ENCODE results near the gene GUCA1A. TPM values are rescaled to one million over a fixed set of nuclear protein-coding genes. Genes with fewer than 3 reads are reported as not detected.
"Not testable (repeated sequence)": the region's sequence is repeated elsewhere in the genome, so short reads cannot be mapped to it uniquely, and the experiment has no call there.

GUCA1A gene
- polyA plus RNA-seq, 1 donor (not counting 4 experiments of a cell fraction or from before 2014, with no cell fraction given), result not detected

DNA sequence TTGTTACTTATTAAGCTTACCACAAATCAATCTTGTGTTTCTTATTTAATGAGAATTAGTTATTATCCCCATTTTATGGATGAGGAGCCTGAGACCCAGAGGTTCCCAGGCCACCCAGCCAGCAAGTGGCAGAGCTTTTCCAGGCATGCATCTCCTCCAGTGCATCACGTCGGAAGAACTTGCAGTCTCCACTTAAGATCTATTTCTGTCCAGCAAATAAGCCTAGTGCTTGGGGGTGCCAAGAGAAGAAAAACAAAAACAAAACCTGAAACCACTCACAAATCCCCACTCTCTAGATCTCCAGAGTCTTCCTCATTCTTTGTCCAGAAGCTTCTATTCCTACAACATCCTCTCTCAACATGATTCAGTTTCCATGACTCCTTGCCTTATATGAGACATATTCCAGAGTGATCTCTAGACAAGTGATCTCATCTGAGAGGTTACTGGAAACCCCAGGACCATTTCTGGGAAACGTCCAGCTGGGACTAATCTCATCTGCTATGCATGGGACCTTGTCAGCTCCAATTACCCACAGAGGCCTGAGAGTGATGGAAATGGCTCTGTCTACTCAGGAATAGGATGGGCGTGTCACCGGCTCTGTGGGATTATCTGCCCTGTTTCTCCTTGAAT lies 17.5 kb downstream of the GUCA1A start:
- Histone ChIP-seq H3K4me2 (ENCODE audit: control insufficient read depth, extremely low read depth, insufficient read depth, low read depth, low read length) (no peak overlapping the region), H2AFZ (ENCODE audit: control insufficient read depth, low read length) (no peak overlapping the region), H3K27me3 (ENCODE audit: control insufficient read depth, extremely low read depth, insufficient read depth, low read length) (no peaks in the 10 kb centered on the region), H3K4me3 (ENCODE audit: control insufficient read depth in 2 of 3, extremely low read depth in 1 of 3, insufficient read depth in 2 of 3, low read depth in 1 of 3, low read length in 3 of 3) (no peak overlapping the region), H3K9ac (ENCODE audit: control insufficient read depth, extremely low read depth, insufficient read depth, low read length) (no peak overlapping the region), H3K4me1 (ENCODE audit: control insufficient read depth, extremely low read depth, insufficient read depth, low read length) (peaks cover 16% of the 10 kb centered on the region), H4K20me1 (ENCODE audit: control insufficient read depth, extremely low read depth, insufficient read depth, low read length) (no peaks in the 10 kb centered on the region), H3K9me1 (ENCODE audit: control insufficient read depth, extremely low read depth, insufficient read depth, low read length) (peaks cover 2% of the 10 kb centered on the region), H3K79me2 (ENCODE audit: control insufficient read depth, insufficient read depth, low read length) (no peaks in the 10 kb centered on the region), H3K36me3 (ENCODE audit: control insufficient read depth in 2 of 2, extremely low read depth in 1 of 2, insufficient read depth in 2 of 2, low read length in 2 of 2) (no peaks in the 10 kb centered on the region), H3K27ac (ENCODE audit: control insufficient read depth, insufficient read depth, low read length) (no peak overlapping the region), H3K9me3 (ENCODE audit: control insufficient read depth, low read depth, low read length) (no peaks in the 10 kb centered on the region)
- no peak for TF ChIP-seq EZH2 (IDR thresholded peaks at IDR 0.05; ENCODE audit: low read length)
- TF ChIP-seq, protein P1, sequence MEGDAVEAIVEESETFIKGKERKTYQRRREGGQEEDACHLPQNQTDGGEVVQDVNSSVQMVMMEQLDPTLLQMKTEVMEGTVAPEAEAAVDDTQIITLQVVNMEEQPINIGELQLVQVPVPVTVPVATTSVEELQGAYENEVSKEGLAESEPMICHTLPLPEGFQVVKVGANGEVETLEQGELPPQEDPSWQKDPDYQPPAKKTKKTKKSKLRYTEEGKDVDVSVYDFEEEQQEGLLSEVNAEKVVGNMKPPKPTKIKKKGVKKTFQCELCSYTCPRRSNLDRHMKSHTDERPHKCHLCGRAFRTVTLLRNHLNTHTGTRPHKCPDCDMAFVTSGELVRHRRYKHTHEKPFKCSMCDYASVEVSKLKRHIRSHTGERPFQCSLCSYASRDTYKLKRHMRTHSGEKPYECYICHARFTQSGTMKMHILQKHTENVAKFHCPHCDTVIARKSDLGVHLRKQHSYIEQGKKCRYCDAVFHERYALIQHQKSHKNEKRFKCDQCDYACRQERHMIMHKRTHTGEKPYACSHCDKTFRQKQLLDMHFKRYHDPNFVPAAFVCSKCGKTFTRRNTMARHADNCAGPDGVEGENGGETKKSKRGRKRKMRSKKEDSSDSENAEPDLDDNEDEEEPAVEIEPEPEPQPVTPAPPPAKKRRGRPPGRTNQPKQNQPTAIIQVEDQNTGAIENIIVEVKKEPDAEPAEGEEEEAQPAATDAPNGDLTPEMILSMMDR (optimal IDR thresholded peaks at IDR 0.05 in 1 of 3, IDR thresholded peaks at IDR 0.05 in 1 of 3, conservative IDR thresholded peaks at IDR 0.05 in 1 of 3; ENCODE audit: extremely low read depth in 1 of 3, insufficient read depth in 2 of 3, low read length in 3 of 3), result no peak
- dilution Hi-C loops (cut with MboI; ENCODE audit: extremely low pct_ligation_motif_present, low sequenced_read_pairs), result no loop called here
- no peak for DNase-seq (ENCODE audit: low read depth, low spot score)
- FAIRE-seq, result no peak

DNA sequence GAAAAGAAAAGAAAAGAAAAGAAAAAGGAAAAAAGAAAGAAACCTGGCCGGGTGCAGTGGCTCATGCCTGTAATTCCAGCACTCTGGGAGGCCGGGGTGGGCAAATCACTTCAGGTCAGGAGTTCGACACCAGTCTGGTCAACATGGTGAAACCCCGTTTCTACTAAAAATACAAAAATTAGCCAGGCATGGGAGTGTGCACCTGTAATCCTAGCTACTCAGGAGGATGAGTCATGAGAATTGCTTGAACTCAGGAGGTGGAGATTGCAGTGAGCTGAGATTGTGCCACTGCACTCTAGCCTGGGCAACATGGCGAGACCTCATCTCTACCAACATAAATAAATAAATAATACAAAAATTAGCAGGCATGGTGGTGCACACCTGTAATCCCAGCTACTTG lies 19.2 kb downstream of the GUCA1A start:
- Histone ChIP-seq H3K4me1 (ENCODE audit: control insufficient read depth, extremely low read depth, insufficient read depth, low read length) (peaks cover 16% of the 10 kb centered on the region), H3K4me2 (ENCODE audit: control insufficient read depth, extremely low read depth, insufficient read depth, low read depth, low read length) (peak overlapping the region; percentile 33)
- H4K20me1 ChIP-seq (ENCODE audit: control insufficient read depth, extremely low read depth, insufficient read depth, low read length); H3K27me3 ChIP-seq (ENCODE audit: control insufficient read depth, extremely low read depth, insufficient read depth, low read length); H3K36me3 ChIP-seq (ENCODE audit: control insufficient read depth in 2 of 2, extremely low read depth in 1 of 2, insufficient read depth in 2 of 2, low read length in 2 of 2); H3K79me2 ChIP-seq (ENCODE audit: control insufficient read depth, insufficient read depth, low read length); H3K4me3 ChIP-seq (ENCODE audit: control insufficient read depth in 2 of 3, extremely low read depth in 1 of 3, insufficient read depth in 2 of 3, low read depth in 1 of 3, low read length in 3 of 3); H3K9me3 ChIP-seq (ENCODE audit: control insufficient read depth, low read depth, low read length); H3K9ac ChIP-seq (ENCODE audit: control insufficient read depth, extremely low read depth, insufficient read depth, low read length); DNase-seq (ENCODE audit: low read depth, low spot score); H2AFZ ChIP-seq (ENCODE audit: control insufficient read depth, low read length); H3K27ac ChIP-seq (ENCODE audit: control insufficient read depth, insufficient read depth, low read length); dilution Hi-C loops (cut with MboI; ENCODE audit: extremely low pct_ligation_motif_present, low sequenced_read_pairs); H3K9me1 ChIP-seq (ENCODE audit: control insufficient read depth, extremely low read depth, insufficient read depth, low read length): not testable (repeated sequence)
- FAIRE-seq, result peak; percentile 48

DNA sequence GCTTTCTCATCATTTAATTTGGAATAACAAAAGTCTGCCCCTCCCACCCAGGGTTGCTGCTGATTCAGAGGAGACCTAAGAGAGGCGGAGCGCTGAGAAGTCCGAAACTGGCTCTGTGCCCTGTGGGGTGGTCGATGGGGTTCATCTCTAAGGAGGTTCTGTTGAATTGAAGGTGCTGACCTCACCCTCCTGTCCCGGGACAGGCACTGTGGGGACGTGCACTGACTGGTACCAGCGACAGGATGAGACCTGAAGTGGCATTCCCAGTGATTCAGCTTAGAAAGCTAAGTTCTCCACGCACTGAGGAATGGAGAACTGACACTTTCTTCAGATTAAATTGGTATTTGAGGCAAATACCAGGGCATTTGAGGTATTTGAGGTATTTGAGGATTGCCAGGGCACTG lies 20.3 kb downstream of the GUCA1A start:
- Histone ChIP-seq H3K27ac (ENCODE audit: control insufficient read depth, insufficient read depth, low read length) (no peak overlapping the region), H2AFZ (ENCODE audit: control insufficient read depth, low read length) (no peak overlapping the region), H3K36me3 (ENCODE audit: control insufficient read depth in 2 of 2, extremely low read depth in 1 of 2, insufficient read depth in 2 of 2, low read length in 2 of 2) (no peaks in the 10 kb centered on the region), H3K9ac (ENCODE audit: control insufficient read depth, extremely low read depth, insufficient read depth, low read length) (no peak overlapping the region), H3K4me2 (ENCODE audit: control insufficient read depth, extremely low read depth, insufficient read depth, low read depth, low read length) (peak overlapping the region; percentile 43), H4K20me1 (ENCODE audit: control insufficient read depth, extremely low read depth, insufficient read depth, low read length) (no peaks in the 10 kb centered on the region), H3K79me2 (ENCODE audit: control insufficient read depth, insufficient read depth, low read length) (no peaks in the 10 kb centered on the region), H3K4me3 (ENCODE audit: control insufficient read depth in 2 of 3, extremely low read depth in 1 of 3, insufficient read depth in 2 of 3, low read depth in 1 of 3, low read length in 3 of 3) (no peak overlapping the region), H3K4me1 (ENCODE audit: control insufficient read depth, extremely low read depth, insufficient read depth, low read length) (peaks cover 22% of the 10 kb centered on the region), H3K27me3 (ENCODE audit: control insufficient read depth, extremely low read depth, insufficient read depth, low read length) (no peaks in the 10 kb centered on the region), H3K9me1 (ENCODE audit: control insufficient read depth, extremely low read depth, insufficient read depth, low read length) (peaks cover 2% of the 10 kb centered on the region), H3K9me3 (ENCODE audit: control insufficient read depth, low read depth, low read length) (no peaks in the 10 kb centered on the region)
- FAIRE-seq (peak; percentile 69), DNase-seq (ENCODE audit: low read depth, low spot score) (peak; percentile 71)
- TF ChIP-seq, protein P1 (optimal IDR thresholded peaks at IDR 0.05 in 1 of 3, IDR thresholded peaks at IDR 0.05 in 1 of 3, conservative IDR thresholded peaks at IDR 0.05 in 1 of 3; ENCODE audit: extremely low read depth in 1 of 3, insufficient read depth in 2 of 3, low read length in 3 of 3), result no peak
- no peak for TF ChIP-seq EZH2 (IDR thresholded peaks at IDR 0.05; ENCODE audit: low read length)
- dilution Hi-C loops (cut with MboI; ENCODE audit: extremely low pct_ligation_motif_present, low sequenced_read_pairs), result no loop called here

All from keratinocyte (primary cell).